ENCODE data around the gene TFPI. TPM values are rescaled to one million over a fixed set of nuclear protein-coding genes. Genes with fewer than 3 reads are reported as not detected.

The TFPI gene
- polyA plus RNA-seq, 1 donor, result 65.3 TPM

DNA sequence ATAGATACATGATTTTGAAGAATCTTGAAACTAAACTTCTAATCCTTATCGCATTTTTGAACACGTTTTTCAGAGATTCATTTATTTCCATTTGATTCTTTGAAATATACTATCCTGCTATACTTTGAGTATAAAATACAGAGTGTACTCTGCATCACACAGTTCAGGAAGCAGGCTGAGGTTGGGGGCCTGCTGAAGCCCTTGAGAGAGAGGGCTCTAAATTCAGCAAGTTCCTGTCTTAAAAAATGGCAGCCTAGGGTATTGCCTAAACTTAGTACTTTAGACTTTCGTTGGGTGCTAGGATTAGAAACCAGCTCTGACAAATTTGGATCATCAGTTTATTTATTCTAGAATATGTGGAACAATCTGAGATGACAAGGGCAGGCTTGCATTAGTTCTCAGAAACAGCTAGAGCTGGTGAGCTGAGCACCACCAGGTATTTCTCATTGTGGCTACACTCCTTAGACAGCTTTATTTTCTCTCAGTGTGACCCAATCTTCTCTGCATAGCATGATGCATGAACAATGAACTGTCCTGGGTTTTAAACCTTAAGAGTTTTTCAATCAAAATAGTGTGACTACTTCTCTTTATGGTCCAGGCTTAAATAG, 49.1 kb downstream of the TFPI start:
- Histone ChIP-seq H3K4me1 (ENCODE audit: control insufficient read depth, insufficient read depth, low read length) (peaks cover 4% of the 10 kb centered on the region), H3K4me3 (ENCODE audit: low read length) (no peak overlapping the region), H3K27me3 (ENCODE audit: control insufficient read depth, insufficient read depth, low read length) (no peaks in the 10 kb centered on the region), H3K36me3 (ENCODE audit: control insufficient read depth, insufficient read depth, low read length) (no peaks in the 10 kb centered on the region), H3K9me3 (ENCODE audit: control insufficient read depth, low read depth, low read length) (no peaks in the 10 kb centered on the region), H3K27ac (ENCODE audit: low read length) (no peak overlapping the region)
- WGBS (ENCODE audit: insufficient coverage, low lambda C conversion rate), result 86% methylated on average over 2 of the region's 3 CpGs
- DNase-seq, result no peak

DNA sequence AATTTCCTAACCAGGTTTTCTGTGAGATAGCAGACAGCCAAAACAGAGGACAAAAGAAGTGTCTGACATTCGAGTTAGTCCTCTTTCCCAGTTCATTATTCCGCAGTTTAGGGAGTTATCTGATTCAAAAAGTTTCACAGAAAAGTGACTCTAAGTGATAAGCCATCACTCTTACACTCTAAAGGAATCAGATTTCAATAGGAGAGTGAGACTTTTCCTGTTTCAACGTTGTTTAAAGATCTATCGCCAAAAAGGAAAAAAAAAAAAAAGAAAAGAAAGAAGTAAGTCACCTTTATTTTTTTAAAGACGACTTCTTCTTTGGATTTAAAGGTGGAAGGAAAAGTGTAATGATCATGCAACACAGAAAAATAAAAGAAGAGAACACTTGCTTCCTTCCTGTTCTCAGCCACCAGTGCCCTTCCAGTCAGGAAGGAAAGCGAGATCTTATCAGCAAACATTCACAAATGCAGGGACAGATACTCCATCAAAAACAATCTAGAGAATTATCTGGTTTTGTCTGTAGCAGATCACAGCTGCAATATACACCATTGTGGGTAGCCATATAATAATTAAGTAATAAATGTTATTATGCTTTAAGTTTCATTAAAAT, 49.8 kb downstream of the TFPI start:
- no peaks in the 10 kb centered on the region for H3K27me3 ChIP-seq (ENCODE audit: control insufficient read depth, insufficient read depth, low read length)
- H3K9me3 ChIP-seq (ENCODE audit: control insufficient read depth, low read depth, low read length), result no peaks in the 10 kb centered on the region
- H3K27ac ChIP-seq (ENCODE audit: low read length), result no peak overlapping the region
- H3K4me1 ChIP-seq (ENCODE audit: control insufficient read depth, insufficient read depth, low read length), result peaks cover 4% of the 10 kb centered on the region
- WGBS (ENCODE audit: insufficient coverage, low lambda C conversion rate), result 7% methylated on average over 3 of the region's 6 CpGs
- no peak overlapping the region for H3K4me3 ChIP-seq (ENCODE audit: low read length)
- no peak for DNase-seq
- no peaks in the 10 kb centered on the region for H3K36me3 ChIP-seq (ENCODE audit: control insufficient read depth, insufficient read depth, low read length)

DNA sequence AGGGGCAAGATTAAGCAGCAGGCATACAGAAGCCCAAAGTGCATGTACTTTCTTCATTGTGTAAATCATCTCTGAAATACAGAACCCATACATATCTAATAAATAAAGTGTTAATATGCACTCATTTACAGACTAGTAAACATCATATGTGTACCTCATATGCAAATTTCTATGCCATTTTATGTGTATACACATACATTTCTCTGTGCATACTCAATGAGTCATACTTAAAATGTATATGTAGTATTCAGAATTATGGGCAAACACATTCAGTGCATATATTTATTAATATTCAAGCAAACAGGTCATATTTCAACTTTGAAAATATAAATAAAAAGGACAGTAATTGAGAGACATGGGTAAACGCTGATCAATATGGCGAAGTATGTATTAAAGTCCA, 50.5 kb downstream of the TFPI start:
- no peak for DNase-seq
- WGBS (ENCODE audit: insufficient coverage, low lambda C conversion rate), result 77% methylated on average over 2 of the region's 2 CpGs
- Histone ChIP-seq H3K4me3 (ENCODE audit: low read length) (no peak overlapping the region), H3K27me3 (ENCODE audit: control insufficient read depth, insufficient read depth, low read length) (no peaks in the 10 kb centered on the region), H3K36me3 (ENCODE audit: control insufficient read depth, insufficient read depth, low read length) (no peaks in the 10 kb centered on the region), H3K9me3 (ENCODE audit: control insufficient read depth, low read depth, low read length) (no peaks in the 10 kb centered on the region), H3K27ac (ENCODE audit: low read length) (no peak overlapping the region), H3K4me1 (ENCODE audit: control insufficient read depth, insufficient read depth, low read length) (peaks cover 4% of the 10 kb centered on the region)

DNA sequence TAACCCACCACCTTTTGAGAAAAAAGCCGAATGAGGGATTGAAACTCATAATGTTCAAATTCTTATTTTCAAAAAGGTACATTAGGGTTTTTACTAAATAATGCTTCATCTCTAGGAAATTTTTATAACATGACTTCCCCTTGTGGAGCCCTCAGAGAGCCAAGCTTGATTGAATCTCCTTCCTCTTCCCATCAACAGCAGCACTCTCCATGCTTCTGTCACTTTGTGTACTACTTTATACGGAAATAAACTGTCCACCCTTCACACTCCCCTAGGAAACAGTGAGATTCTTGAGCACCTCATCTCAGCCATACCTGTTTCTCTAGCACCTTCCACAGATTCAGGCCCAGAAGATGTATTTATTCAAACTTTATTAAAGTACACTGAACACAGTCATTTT, 51.8 kb downstream of the TFPI start:
- WGBS (ENCODE audit: insufficient coverage, low lambda C conversion rate), result 80% methylated on average over 1 of the region's 2 CpGs
- Histone ChIP-seq H3K4me1 (ENCODE audit: control insufficient read depth, insufficient read depth, low read length) (peaks cover 4% of the 10 kb centered on the region), H3K9me3 (ENCODE audit: control insufficient read depth, low read depth, low read length) (no peaks in the 10 kb centered on the region), H3K36me3 (ENCODE audit: control insufficient read depth, insufficient read depth, low read length) (no peaks in the 10 kb centered on the region), H3K27ac (ENCODE audit: low read length) (no peak overlapping the region), H3K27me3 (ENCODE audit: control insufficient read depth, insufficient read depth, low read length) (no peaks in the 10 kb centered on the region), H3K4me3 (ENCODE audit: low read length) (no peak overlapping the region)
- no peak for DNase-seq

DNA sequence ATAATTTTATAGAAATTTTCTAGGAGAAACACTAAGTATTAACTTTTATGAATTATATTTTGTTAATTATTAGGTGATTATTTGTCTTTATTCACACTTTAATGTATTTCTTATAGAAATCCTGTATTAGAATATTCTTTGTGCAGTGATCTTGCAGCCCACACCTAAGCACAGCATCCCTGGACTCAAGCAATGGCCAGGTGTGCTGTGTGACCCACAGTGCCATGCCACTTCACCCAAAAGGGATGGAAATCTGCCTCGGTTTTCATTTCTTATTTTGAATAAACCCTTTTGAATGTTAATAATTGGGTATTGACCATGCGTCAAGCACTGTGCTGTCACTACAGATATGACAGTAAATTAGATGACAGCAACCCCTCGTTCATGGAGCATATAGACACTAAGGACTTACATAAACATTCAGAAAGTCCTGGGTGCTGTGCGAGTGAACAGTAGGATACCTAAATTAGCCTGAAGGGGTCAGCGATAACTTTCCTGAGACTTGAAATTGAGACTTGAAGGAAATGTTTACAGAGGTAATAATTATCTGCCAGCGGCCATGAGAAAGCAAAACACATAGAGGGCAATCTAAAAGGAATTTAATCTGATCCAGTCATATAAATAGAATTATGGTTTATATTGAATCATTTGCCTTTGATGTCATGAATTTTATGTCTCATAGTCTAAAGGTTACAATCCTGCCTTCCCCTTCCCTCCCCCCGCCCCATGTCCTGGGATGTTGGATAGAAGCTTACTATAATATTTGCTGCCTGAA, 53.5 kb downstream of the TFPI start:
- H3K27ac ChIP-seq (ENCODE audit: low read length), result no peak overlapping the region
- DNase-seq, result peak; percentile 9 to 35

DNA sequence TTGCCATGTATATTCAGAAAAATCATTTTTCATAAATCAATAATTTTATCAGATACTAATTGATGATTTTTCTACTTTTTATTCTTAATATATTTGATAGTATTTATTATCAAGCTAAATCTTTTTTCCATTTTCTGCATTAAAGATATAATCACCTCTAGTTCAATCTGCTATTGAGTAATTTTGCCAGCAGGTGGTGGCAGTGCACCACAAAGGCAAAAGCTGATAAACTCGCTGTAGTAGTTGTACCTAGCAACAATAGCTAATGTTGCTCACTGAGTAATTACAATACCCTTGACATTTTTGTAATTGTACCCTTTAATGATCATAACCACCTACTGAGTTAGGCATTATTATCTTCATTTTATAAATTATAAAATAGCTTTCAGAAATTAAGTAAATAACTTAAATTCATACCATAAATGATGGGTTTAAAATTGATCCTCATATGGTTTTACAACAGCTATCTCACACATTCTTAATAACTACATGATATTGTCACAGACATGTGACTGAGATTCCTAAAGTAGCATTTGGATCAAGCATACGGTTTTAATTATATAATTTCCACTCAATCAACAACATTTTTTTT, 54.2 kb downstream of the TFPI start:
- Histone ChIP-seq H3K4me1 (ENCODE audit: control insufficient read depth, insufficient read depth, low read length) (peaks cover 4% of the 10 kb centered on the region), H3K36me3 (ENCODE audit: control insufficient read depth, insufficient read depth, low read length) (peaks cover 4% of the 10 kb centered on the region), H3K9me3 (ENCODE audit: control insufficient read depth, low read depth, low read length) (no peaks in the 10 kb centered on the region), H3K27ac (ENCODE audit: low read length) (no peak overlapping the region), H3K27me3 (ENCODE audit: control insufficient read depth, insufficient read depth, low read length) (no peaks in the 10 kb centered on the region), H3K4me3 (ENCODE audit: low read length) (no peak overlapping the region)
- WGBS (ENCODE audit: insufficient coverage, low lambda C conversion rate), result no CpG with 5 or more reads among the region's 2 CpGs
- peak; percentile 23 to 27 for DNase-seq

More for the DNA sequence above, 53.5 kb downstream of the TFPI start:
- H3K36me3 ChIP-seq (ENCODE audit: control insufficient read depth, insufficient read depth, low read length), result no peaks in the 10 kb centered on the region
- peaks cover 4% of the 10 kb centered on the region for H3K4me1 ChIP-seq (ENCODE audit: control insufficient read depth, insufficient read depth, low read length)
- H3K27me3 ChIP-seq (ENCODE audit: control insufficient read depth, insufficient read depth, low read length), result no peaks in the 10 kb centered on the region
- H3K4me3 ChIP-seq (ENCODE audit: low read length), result no peak overlapping the region
- WGBS (ENCODE audit: insufficient coverage, low lambda C conversion rate), result 30% methylated on average over 2 of the region's 7 CpGs
- H3K9me3 ChIP-seq (ENCODE audit: control insufficient read depth, low read depth, low read length), result no peaks in the 10 kb centered on the region

DNA sequence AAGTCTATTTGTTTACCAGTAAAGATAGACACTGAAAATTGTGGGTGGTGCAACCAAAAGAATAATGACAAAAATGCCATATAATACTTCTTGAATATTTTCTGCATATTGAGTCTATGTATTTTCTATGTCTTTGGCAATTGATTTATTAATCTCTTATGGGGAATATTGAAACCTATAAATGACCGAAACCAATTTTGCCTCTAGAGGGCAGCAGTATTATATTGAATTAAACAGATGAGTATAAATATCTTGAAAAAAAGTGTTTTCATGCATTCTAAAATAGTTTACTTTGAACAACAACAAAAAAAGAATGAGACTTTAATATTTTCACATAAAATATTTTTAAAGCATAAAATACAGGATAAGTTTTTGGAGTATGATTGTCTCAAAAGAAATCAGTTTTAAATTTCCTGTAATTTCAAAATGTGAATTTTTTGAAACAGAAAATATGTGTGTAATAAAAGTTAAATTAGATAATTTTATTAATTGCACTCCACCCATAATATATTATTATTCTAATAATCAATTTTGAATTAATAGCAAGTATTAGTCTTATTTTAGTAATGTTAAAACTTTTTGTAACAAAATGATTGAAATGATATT, 56.3 kb downstream of the TFPI start:
- Histone ChIP-seq H3K9me3 (ENCODE audit: control insufficient read depth, low read depth, low read length) (peaks cover 3% of the 10 kb centered on the region), H3K27me3 (ENCODE audit: control insufficient read depth, insufficient read depth, low read length) (no peaks in the 10 kb centered on the region), H3K4me1 (ENCODE audit: control insufficient read depth, insufficient read depth, low read length) (peaks cover 4% of the 10 kb centered on the region), H3K4me3 (ENCODE audit: low read length) (no peak overlapping the region), H3K36me3 (ENCODE audit: control insufficient read depth, insufficient read depth, low read length) (peaks cover 11% of the 10 kb centered on the region), H3K27ac (ENCODE audit: low read length) (no peak overlapping the region)
- no peak for DNase-seq
- 33% methylated on average over 1 of the region's 1 CpG for WGBS (ENCODE audit: insufficient coverage, low lambda C conversion rate)

DNA sequence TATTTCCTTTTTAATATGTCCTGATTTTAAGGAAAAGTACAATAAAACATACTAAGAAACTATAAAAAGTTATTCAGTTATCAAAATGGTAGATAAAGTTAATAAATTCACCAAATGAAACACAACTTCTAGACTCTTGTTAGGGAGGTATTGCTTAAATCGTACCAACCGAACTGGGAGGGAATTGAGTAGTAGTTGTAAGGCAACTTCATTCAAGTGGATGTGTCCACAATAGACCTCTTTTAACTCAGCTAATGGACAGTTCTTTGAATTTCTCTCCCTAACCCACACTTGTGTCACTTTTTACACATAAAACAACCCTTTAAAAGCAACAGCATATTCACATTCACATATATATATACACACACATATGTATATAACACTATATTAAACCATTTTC, 57.1 kb downstream of the TFPI start:
- no CpG with 5 or more reads among the region's 2 CpGs for WGBS (ENCODE audit: insufficient coverage, low lambda C conversion rate)
- Histone ChIP-seq H3K4me3 (ENCODE audit: low read length) (no peak overlapping the region), H3K27ac (ENCODE audit: low read length) (no peak overlapping the region), H3K36me3 (ENCODE audit: control insufficient read depth, insufficient read depth, low read length) (peaks cover 14% of the 10 kb centered on the region), H3K27me3 (ENCODE audit: control insufficient read depth, insufficient read depth, low read length) (no peaks in the 10 kb centered on the region), H3K4me1 (ENCODE audit: control insufficient read depth, insufficient read depth, low read length) (peaks cover 4% of the 10 kb centered on the region), H3K9me3 (ENCODE audit: control insufficient read depth, low read depth, low read length) (peaks cover 3% of the 10 kb centered on the region)
- DNase-seq, result no peak

DNA sequence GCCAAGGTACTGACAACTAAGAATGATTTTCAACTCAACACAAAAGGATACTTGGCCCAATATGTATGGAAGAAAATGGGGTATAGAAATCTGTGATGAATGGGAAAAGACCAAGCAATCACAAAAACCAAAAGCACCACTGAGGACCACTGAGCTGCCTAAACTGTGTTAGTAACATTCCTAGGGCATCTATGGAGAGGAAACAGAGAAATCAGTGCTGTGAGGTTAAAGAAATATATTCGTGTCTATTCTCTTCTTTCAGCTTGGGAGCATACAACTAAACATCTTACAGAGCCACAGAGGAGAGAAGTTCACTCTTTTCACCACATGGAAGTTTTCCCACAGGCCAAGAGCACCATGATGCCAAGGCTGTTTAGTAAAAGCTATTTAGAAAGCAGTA, 58.9 kb downstream of the TFPI start:
- Histone ChIP-seq H3K9me3 (ENCODE audit: control insufficient read depth, low read depth, low read length) (peaks cover 3% of the 10 kb centered on the region), H3K4me3 (ENCODE audit: low read length) (no peak overlapping the region), H3K27ac (ENCODE audit: low read length) (no peak overlapping the region), H3K4me1 (ENCODE audit: control insufficient read depth, insufficient read depth, low read length) (no peaks in the 10 kb centered on the region), H3K27me3 (ENCODE audit: control insufficient read depth, insufficient read depth, low read length) (no peaks in the 10 kb centered on the region), H3K36me3 (ENCODE audit: control insufficient read depth, insufficient read depth, low read length) (peaks cover 14% of the 10 kb centered on the region)
- no peak for DNase-seq
- WGBS (ENCODE audit: insufficient coverage, low lambda C conversion rate), result no CpG with 5 or more reads among the region's 1 CpG

DNA sequence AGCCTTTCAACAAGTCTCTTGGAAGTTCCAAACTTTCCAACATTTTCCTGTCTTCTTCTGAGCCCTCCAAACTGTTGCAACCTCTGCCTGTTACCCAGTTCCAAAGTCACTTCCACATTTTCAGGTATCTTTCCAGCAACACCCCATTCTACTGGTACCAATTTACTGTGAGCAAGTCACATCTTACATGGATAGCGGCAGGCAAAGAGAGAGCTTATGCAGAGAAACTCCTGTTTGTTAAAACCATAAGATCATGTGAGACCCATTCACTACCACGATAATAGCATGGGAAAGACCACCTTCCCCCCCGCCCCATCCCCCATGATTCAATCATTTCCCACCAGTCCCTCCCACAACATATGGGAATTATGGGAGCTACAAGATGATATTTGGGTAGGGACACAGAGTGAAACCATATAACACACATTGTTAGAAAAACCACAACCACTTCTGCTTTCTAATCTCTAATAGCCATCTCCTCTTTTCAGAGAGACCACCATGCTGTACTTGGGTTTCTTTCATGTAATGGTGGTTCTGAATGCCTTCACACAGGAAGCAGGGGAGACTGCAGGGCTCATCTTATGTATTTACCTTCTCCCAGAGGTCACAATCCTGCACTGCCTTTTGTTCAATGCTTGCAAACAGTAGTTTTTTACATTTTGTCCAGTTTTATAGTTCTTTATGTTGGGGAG, 60.2 kb downstream of the TFPI start:
- Histone ChIP-seq H3K4me3 (ENCODE audit: low read length) (no peak overlapping the region), H3K36me3 (ENCODE audit: control insufficient read depth, insufficient read depth, low read length) (peaks cover 14% of the 10 kb centered on the region), H3K27me3 (ENCODE audit: control insufficient read depth, insufficient read depth, low read length) (no peaks in the 10 kb centered on the region), H3K4me1 (ENCODE audit: control insufficient read depth, insufficient read depth, low read length) (no peaks in the 10 kb centered on the region), H3K27ac (ENCODE audit: low read length) (no peak overlapping the region), H3K9me3 (ENCODE audit: control insufficient read depth, low read depth, low read length) (peaks cover 3% of the 10 kb centered on the region)
- no peak for DNase-seq
- WGBS (ENCODE audit: insufficient coverage, low lambda C conversion rate), result no CpG with 5 or more reads among the region's 3 CpGs
